Stimulated activated CD8-positive, alpha-beta memory T cell treated with anti-CD3 and anti-CD28 coated beads, Interleukin-12 subunit alpha, Interleukin-12 subunit beta, amount 100 ng/mL, for 24 hours (primary cell): ENCODE data around the gene KAZN.

Source experiments
- DNase-seq: peaks from one replicate; pipeline ENCODE4 v3.0.0-alpha.2; 2020; ENCODE audit errors: extremely low read depth

KAZN gene

GRCh38 chr1:14825396-14825795, 226.9 kb downstream of the KAZN start:
- no peak for DNase-seq

GRCh38 chr1:14826172-14826636, 227.7 kb downstream of the KAZN start:
- no peak for DNase-seq

- DNase-seq = no peak
Measured at GRCh38 chr1:14826731-14827326, 228.3 kb downstream of the KAZN start.

- no peak for DNase-seq
Measured at GRCh38 chr1:14827870-14828269, 229.4 kb downstream of the KAZN start.

GRCh38 chr1:14828665-14829064, 230.2 kb downstream of the KAZN start:
- no peak for DNase-seq

GRCh38 chr1:14835725-14836124, 237.2 kb downstream of the KAZN start:
- DNase-seq = no peak

GRCh38 chr1:14836426-14837140, 238.1 kb downstream of the KAZN start:
- no peak for DNase-seq

GRCh38 chr1:14840374-14840773, 241.9 kb downstream of the KAZN start:
- no peak for DNase-seq

GRCh38 chr1:14841456-14841855, 243.0 kb downstream of the KAZN start:
- no peak for DNase-seq

- DNase-seq = no peak
Measured at GRCh38 chr1:14841951-14842350, 243.5 kb downstream of the KAZN start.

- no peak for DNase-seq
Measured at GRCh38 chr1:14842361-14842760, 243.9 kb downstream of the KAZN start.

GRCh38 chr1:14842891-14843290, 244.4 kb downstream of the KAZN start:
- DNase-seq = no peak

- DNase-seq = no peak
Measured at GRCh38 chr1:14843525-14843924, 245.0 kb downstream of the KAZN start.

GRCh38 chr1:14844356-14844755, 245.9 kb downstream of the KAZN start:
- DNase-seq = no peak

- no peak for DNase-seq
Measured at GRCh38 chr1:14844923-14845617, 246.6 kb downstream of the KAZN start.

GRCh38 chr1:14845851-14846250, 247.4 kb downstream of the KAZN start:
- DNase-seq = no peak

- no peak for DNase-seq
Measured at GRCh38 chr1:14846688-14847087, 248.2 kb downstream of the KAZN start.

GRCh38 chr1:14848203-14848602, 249.7 kb downstream of the KAZN start:
- no peak for DNase-seq

- DNase-seq = no peak
Measured at GRCh38 chr1:14848625-14849024, 250.1 kb downstream of the KAZN start.

GRCh38 chr1:14849038-14849437, 250.6 kb downstream of the KAZN start:
- no peak for DNase-seq

GRCh38 chr1:14850563-14850962, 252.1 kb downstream of the KAZN start:
- DNase-seq = no peak

GRCh38 chr1:14851760-14852159, 253.3 kb downstream of the KAZN start:
- DNase-seq = no peak

- DNase-seq = no peak
Measured at GRCh38 chr1:14852291-14852690, 253.8 kb downstream of the KAZN start.
